IPS-15b (cell line): ENCODE results near the gene WIPI1.
A peak's percentile ranks its signal among the peaks of the same experiment; 100 is the strongest.
"Not testable (repeated sequence)": the region's sequence is repeated elsewhere in the genome, so short reads cannot be mapped to it uniquely, and the experiment has no call there.

Experiments
- H3K27me3 ChIP-seq: one replicate; pipeline ENCODE4 v1.6.1; 2013; ENCODE audit warnings: low read length; ENCODE audit not compliant: control insufficient read depth, insufficient read depth
- H3K36me3 ChIP-seq: one replicate; pipeline ENCODE4 v1.6.1; 2013; ENCODE audit warnings: low read length; ENCODE audit not compliant: control insufficient read depth, insufficient read depth
- H3K4me1 ChIP-seq: one replicate; pipeline ENCODE4 v1.6.1; 2013; ENCODE audit warnings: mild to moderate bottlenecking, low read length; ENCODE audit not compliant: control insufficient read depth, insufficient read depth
- H3K4me3 ChIP-seq: one replicate; pipeline ENCODE4 v1.5.1; 2013; ENCODE audit warnings: low read depth, low read length
- H3K9ac ChIP-seq: one replicate; pipeline ENCODE4 v1.6.1; 2013; ENCODE audit warnings: low read depth, mild to moderate bottlenecking, low read length
- H3K9me3 ChIP-seq: one replicate; pipeline ENCODE4 v1.6.1; 2013; ENCODE audit warnings: mild to moderate bottlenecking, low read length; ENCODE audit not compliant: control insufficient read depth, insufficient read depth

Gene WIPI1

GRCh38 chr17:68422821-68423220, 34.5 kb downstream of the WIPI1 start:
- Histone ChIP-seq H3K4me3 (no peak overlapping the region), H3K27me3 (no peaks in the 10 kb centered on the region), H3K9me3 (no peaks in the 10 kb centered on the region), H3K9ac (no peak overlapping the region), H3K36me3 (no peaks in the 10 kb centered on the region), H3K4me1 (peaks cover 2% of the 10 kb centered on the region)

DNA sequence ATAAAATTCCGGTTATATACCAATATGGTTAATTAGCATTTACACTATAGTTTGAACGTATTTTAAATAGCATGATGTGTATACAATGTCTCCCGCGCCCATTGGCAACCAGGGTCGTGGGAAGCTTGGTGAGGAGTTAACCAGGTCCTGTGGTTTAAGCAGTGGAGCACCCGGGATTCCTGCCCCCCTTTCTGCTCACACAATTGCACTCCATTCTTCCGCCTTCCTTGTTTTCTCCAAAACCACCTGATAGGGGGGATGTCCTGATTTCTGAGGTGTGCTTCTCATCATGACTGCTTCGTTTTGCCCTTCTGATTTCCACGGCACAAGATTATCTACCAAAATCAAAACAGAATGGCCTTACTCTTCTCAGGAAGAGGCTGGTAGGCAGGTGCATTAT, 35.8 kb downstream of the WIPI1 start:
- no peaks in the 10 kb centered on the region for H3K36me3 ChIP-seq
- H3K9ac ChIP-seq, result no peak overlapping the region
- no peaks in the 10 kb centered on the region for H3K27me3 ChIP-seq
- peaks cover 2% of the 10 kb centered on the region for H3K4me1 ChIP-seq
- no peak overlapping the region for H3K4me3 ChIP-seq
- H3K9me3 ChIP-seq, result no peaks in the 10 kb centered on the region

GRCh38 chr17:68420065-68420464, 37.2 kb downstream of the WIPI1 start:
- Histone ChIP-seq H3K4me1 (peaks cover 2% of the 10 kb centered on the region), H3K36me3 (no peaks in the 10 kb centered on the region), H3K4me3 (no peak overlapping the region), H3K9ac (no peak overlapping the region), H3K27me3 (no peaks in the 10 kb centered on the region), H3K9me3 (no peaks in the 10 kb centered on the region)

DNA sequence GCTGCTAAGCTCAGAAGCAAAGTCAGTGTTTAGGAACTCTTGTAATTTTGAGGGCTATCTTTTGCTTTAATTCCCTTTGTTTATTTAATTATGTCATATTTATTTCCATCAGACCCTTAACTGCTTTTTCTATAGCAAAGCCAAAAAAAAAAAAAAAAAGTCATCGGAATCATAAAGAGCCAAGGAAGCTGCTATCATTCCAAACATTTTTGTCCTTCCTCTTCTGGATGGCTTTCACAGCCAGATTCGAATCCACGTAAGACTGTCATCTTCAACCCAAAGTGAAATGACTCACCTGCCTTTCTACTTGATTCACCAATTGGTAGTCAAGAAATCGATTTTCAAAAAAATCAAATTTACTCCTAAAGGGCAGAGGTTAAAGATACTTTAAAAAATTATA, 38.4 kb downstream of the WIPI1 start:
- Histone ChIP-seq H3K9ac (no peak overlapping the region), H3K36me3 (no peaks in the 10 kb centered on the region), H3K9me3 (no peaks in the 10 kb centered on the region), H3K27me3 (no peaks in the 10 kb centered on the region), H3K4me1 (peaks cover 2% of the 10 kb centered on the region), H3K4me3 (no peak overlapping the region)

DNA sequence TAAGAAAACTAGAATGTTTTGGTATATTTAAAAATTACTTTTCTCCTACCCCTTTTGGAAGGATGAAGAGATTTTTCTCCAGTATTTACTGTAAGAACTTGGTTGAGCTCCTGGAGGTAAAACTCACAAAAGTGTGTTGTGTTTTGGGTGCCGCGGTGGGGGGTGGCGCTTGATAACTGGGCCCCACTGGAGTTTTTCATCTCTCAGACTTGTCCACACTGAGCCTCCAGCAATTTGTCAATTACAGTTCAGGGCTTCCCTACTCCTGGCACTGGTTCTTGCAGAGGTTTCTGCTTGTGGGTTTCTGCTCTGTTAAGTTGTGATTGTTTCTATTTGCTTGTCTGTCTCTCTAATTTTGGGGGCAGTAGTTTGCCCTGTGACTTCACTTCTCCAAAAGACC, 40.0 kb downstream of the WIPI1 start:
- H3K4me1 ChIP-seq, result peaks cover 2% of the 10 kb centered on the region

DNA sequence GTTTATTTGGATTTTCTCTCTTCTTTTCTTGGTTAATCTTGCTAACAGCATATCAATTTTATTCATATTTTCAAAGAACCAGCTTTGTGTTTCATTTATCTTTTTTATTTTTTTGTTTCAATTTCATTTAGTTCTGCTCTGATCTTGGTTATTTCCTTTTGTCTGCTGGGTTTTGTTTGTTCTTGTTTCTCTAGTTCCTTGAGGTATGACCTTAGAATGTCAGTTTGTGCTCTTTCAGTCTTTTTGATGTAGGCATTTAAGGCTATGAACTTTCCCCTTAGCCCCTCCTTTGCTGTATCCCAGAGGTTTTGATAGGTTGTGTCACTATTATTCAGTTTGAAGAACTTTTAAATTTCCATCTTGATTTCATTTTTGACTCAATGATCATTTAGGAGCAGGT, 42.4 kb downstream of the WIPI1 start:
- not testable (repeated sequence) for H3K4me3 ChIP-seq, H3K9me3 ChIP-seq, H3K4me1 ChIP-seq, H3K9ac ChIP-seq, H3K36me3 ChIP-seq, H3K27me3 ChIP-seq

More for the DNA sequence above, 40.0 kb downstream of the WIPI1 start:
- Histone ChIP-seq H3K9me3 (no peaks in the 10 kb centered on the region), H3K4me3 (no peak overlapping the region), H3K9ac (no peak overlapping the region), H3K36me3 (no peaks in the 10 kb centered on the region), H3K27me3 (no peaks in the 10 kb centered on the region)

GRCh38 chr17:68413597-68414560, 43.4 kb downstream of the WIPI1 start:
- H3K4me1 ChIP-seq, H3K9me3 ChIP-seq, H3K9ac ChIP-seq, H3K36me3 ChIP-seq, H3K27me3 ChIP-seq: not testable (repeated sequence)
- H3K4me3 ChIP-seq, result peak overlapping the region; percentile 48

DNA sequence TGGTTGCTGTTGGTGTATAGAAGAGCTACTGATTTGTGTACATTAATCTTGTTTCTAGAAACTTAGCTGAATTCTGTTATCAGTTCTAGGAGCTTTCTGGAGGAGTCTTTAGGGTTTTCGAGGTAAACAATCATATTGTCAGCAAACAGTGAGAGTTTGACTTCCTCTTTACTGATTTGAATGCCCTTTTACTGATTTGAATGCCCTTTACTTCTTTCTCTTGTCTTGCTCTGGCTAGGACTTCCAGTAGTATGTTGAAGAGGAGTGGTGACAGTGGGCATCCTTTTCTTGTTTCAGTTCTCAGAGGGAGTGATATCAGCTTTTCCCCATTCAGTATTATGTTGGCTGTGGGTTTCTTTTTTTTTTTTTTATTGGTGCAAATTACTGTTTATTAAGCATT, 49.6 kb downstream of the WIPI1 start:
- H3K4me3 ChIP-seq, H3K4me1 ChIP-seq, H3K27me3 ChIP-seq, H3K9me3 ChIP-seq, H3K36me3 ChIP-seq, H3K9ac ChIP-seq: not testable (repeated sequence)

DNA sequence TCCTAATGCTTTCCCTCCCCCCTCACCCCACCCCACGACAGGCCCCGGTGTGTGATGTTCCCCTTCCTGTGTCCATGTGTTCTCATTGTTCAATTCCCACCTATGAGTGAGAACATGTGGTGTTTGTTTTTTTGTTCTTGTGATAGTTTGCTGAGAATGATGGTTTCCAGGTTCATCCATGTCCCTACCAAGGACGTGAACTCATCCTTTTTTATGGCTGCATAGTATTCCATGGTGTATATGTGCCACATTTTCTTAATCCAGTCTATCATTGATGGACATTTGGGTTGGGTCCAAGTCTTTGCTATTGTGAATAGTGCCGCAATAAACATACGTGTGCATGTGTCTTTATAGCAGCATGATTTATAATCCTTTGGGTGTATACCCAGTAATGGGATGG, 53.5 kb downstream of the WIPI1 start:
- H3K4me3 ChIP-seq, H3K36me3 ChIP-seq, H3K9ac ChIP-seq, H3K4me1 ChIP-seq, H3K9me3 ChIP-seq, H3K27me3 ChIP-seq: not testable (repeated sequence)

DNA sequence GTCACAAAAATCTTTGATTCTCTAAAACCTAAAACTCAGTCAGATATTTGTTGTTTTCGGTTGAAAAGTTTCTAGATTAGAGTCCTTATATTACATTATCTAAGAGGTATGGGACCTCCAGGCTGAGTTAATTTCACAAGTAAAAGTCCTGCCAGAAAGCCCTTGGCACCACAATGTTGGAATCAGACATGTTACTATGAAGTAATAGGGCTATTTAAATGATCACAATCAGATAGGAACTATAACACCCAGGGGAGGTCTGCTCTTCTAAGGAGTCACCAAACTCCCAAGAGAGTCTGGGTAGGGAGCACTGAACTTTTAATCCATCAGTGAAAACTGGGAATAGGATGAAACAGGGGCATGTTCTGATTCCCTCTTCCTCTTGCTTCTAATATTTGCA, 54.2 kb downstream of the WIPI1 start:
- no peaks in the 10 kb centered on the region for H3K4me1 ChIP-seq
- no peaks in the 10 kb centered on the region for H3K36me3 ChIP-seq
- H3K27me3 ChIP-seq, result no peaks in the 10 kb centered on the region
- H3K9ac ChIP-seq, result no peak overlapping the region
- H3K9me3 ChIP-seq, result no peaks in the 10 kb centered on the region
- H3K4me3 ChIP-seq, result no peak overlapping the region

DNA sequence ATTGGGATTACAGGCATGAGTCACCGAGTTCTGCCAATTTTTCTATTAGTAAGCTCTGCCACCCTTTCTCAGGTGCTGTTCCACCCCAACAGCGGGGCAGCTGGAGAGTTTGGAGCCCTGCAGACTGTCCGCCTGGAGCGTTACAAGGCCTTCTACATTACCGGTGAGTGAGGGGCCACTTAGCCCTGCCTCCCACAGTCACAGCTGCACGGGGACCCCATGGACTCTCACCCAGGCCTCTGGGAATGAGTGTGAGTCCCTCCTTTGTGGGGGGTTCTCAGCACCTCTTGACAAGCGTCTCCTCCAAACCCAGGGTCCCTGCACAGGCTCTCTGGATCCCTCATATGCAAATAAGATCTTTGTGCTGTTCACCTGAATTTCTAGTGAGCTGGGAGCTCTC, 56.0 kb downstream of the WIPI1 start:
- H3K27me3 ChIP-seq, result no peaks in the 10 kb centered on the region
- no peaks in the 10 kb centered on the region for H3K4me1 ChIP-seq
- no peak overlapping the region for H3K4me3 ChIP-seq
- H3K9ac ChIP-seq, result no peak overlapping the region
- H3K36me3 ChIP-seq, result no peaks in the 10 kb centered on the region
- H3K9me3 ChIP-seq, result no peaks in the 10 kb centered on the region

GRCh38 chr17:68400404-68400735, 56.9 kb downstream of the WIPI1 start:
- Histone ChIP-seq H3K9me3 (no peaks in the 10 kb centered on the region), H3K27me3 (no peaks in the 10 kb centered on the region), H3K4me1 (no peaks in the 10 kb centered on the region), H3K4me3 (no peak overlapping the region), H3K36me3 (no peaks in the 10 kb centered on the region), H3K9ac (no peak overlapping the region)
